Astrocyte of the cerebellum (primary cell): Measurements from ENCODE around the gene ZMIZ1.

Experiments
- DNase-seq: peaks from one replicate; pipeline ENCODE4 v3.0.0-alpha.2; 2011; ENCODE audit warnings: low read depth
- H3K4me3 ChIP-seq: 2 replicates; pipeline ENCODE4 v1.5.1; 2011; ENCODE audit warnings: mild to moderate bottlenecking, low read depth, low read length, moderate library complexity
- CTCF ChIP-seq: IDR thresholded peaks from 2 replicates; pipeline ENCODE4 v1.5.1; 2012; ENCODE audit warnings: low read length, low read depth, moderate library complexity, mild to moderate bottlenecking; ENCODE audit errors: missing control alignments
- in situ Hi-C: cut with HindIII; loops from 2 replicates; pipeline ENCODE4 v1.10.0; 2017; ENCODE audit warnings: low sequenced_read_pairs

The ZMIZ1 gene

GRCh38 chr10:79026806-79027146 is 42.0 kb upstream of the ZMIZ1 start:
- H3K4me3 ChIP-seq, result no peak overlapping the region
- in situ Hi-C loops, result no loop called here
- TF ChIP-seq CTCF, result no peak
- no peak for DNase-seq

- no peak for TF ChIP-seq CTCF
- no peak for DNase-seq
- in situ Hi-C loops, result no loop called here
- no peak overlapping the region for H3K4me3 ChIP-seq
These were observed 41.4 kb upstream of the ZMIZ1 start for GRCh38 chr10:79027147-79028055.

GRCh38 chr10:79028056-79028430 is 40.7 kb upstream of the ZMIZ1 start:
- no peak for TF ChIP-seq CTCF
- H3K4me3 ChIP-seq, result no peak overlapping the region
- in situ Hi-C loops, result no loop called here
- no peak for DNase-seq

GRCh38 chr10:79028451-79029010 is 40.2 kb upstream of the ZMIZ1 start:
- no peak overlapping the region for H3K4me3 ChIP-seq
- in situ Hi-C loops, result no loop called here
- no peak for TF ChIP-seq CTCF
- DNase-seq, result no peak

GRCh38 chr10:79029478-79030390 is 39.0 kb upstream of the ZMIZ1 start:
- TF ChIP-seq CTCF, result no peak
- in situ Hi-C loops, result loop anchor here (10.0 kb wide), 2 partner anchors 675 to 985 kb away; no protein-coding TSS in a partner anchor
- DNase-seq, result no peak
- H3K4me3 ChIP-seq, result no peak overlapping the region

GRCh38 chr10:79030705-79031104 is 38.1 kb upstream of the ZMIZ1 start:
- no peak for DNase-seq
- in situ Hi-C loops, result loop anchor here (10.0 kb wide), 2 partner anchors 676 to 986 kb away; no protein-coding TSS in a partner anchor
- H3K4me3 ChIP-seq, result no peak overlapping the region
- TF ChIP-seq CTCF, result no peak
